Lower lobe of right lung (tissue), 2 donors: ENCODE measurements around the gene DCUN1D1. TPM values are rescaled to one million over a fixed set of nuclear protein-coding genes. Genes with fewer than 3 reads are reported as not detected.

Experiments used
- ATAC-seq, 2 donors: fragments of 200-7000 bp; cut with Tn5 transposase; one replicate each; pipeline ENCODE4 v1.9.1; 2020 to 2022; ENCODE audit warnings: mild to moderate bottlenecking in 2 of 2, moderate library complexity in 2 of 2
- DNase-seq: peaks from one replicate; pipeline ENCODE4 v3.0.0-alpha.2; 2020
- H3K27ac ChIP-seq: fragments of 200-600 bp; one replicate; pipeline ENCODE4 v1.8.0; 2022
- H3K27me3 ChIP-seq: fragments of 200-600 bp; one replicate; pipeline ENCODE4 v1.8.0; 2022; ENCODE audit warnings: low read depth
- H3K36me3 ChIP-seq: fragments of 200-600 bp; one replicate; pipeline ENCODE4 v1.8.0; 2022; ENCODE audit warnings: mild to moderate bottlenecking
- H3K4me1 ChIP-seq: fragments of 200-600 bp; one replicate; pipeline ENCODE4 v1.8.0; 2022
- H3K4me3 ChIP-seq: fragments of 200-600 bp; one replicate; pipeline ENCODE4 v1.8.0; 2022; ENCODE audit warnings: mild to moderate bottlenecking
- H3K9me3 ChIP-seq: fragments of 200-600 bp; one replicate; pipeline ENCODE4 v1.8.0; 2022
- intact Hi-C: fragments of 100-400 bp; cut with DNase I; formaldehyde crosslinking; loops from one replicate; pipeline ENCODE4 v1.11.0; 2022
- long read RNA-seq: library from polyadenylated mRNA; unstranded; transcript quantifications from one replicate; pipeline ENCODE4 v2.0.0, GENCODE V29; 2021
- total RNA-seq: library from RNA; stranded (reverse); fragmentation: NEBNext Ultra II Directional; extraction: Animal tissue kit (Norgen Biotek cat#: 25700); gene quantifications from one replicate; pipeline ENCODE4 v1.2.1, GENCODE V29; 2021
- TF ChIP-seq, protein P1 (sequence below): fragments of 200-600 bp; IDR thresholded peaks from one replicate; pipeline ENCODE4 v1.8.0; 2022; ENCODE audit warnings: antibody characterized with exemption, mild to moderate bottlenecking
- donor health status: DM: no; HTN: yes; CAD: no; lungs with severe emphysema.

The DCUN1D1 gene
- 53.2 TPM for total RNA-seq
- long read RNA-seq, full-length matches to known transcripts: 25 of 39 reads
- long read RNA-seq, partial matches to known transcripts: 6 of 39 reads
- long read RNA-seq, other reads (novel, unspliced or antisense): 8 of 39 reads

GRCh38 chr3:182980204-182981037, at the start of gene DCUN1D1:
Gene DCUN1D1, minus strand, starts transcription at chr3:182980538. Its CDS starts 49 bp downstream, at chr3:182980489.
- Histone ChIP-seq H3K9me3 (no peaks in the 10 kb centered on the region), H3K27me3 (no peaks in the 10 kb centered on the region), H3K4me3 (peak within 1 kb of the TSS; percentile 97), H3K27ac (peak within 1 kb of the TSS; percentile 89), H3K4me1 (peaks cover 22% of the 10 kb centered on the region), H3K36me3 (no peaks in the 10 kb centered on the region)
- ATAC-seq (peak; percentile 96 to 97), DNase-seq (peak; percentile 94)
- TF ChIP-seq, protein P1, sequence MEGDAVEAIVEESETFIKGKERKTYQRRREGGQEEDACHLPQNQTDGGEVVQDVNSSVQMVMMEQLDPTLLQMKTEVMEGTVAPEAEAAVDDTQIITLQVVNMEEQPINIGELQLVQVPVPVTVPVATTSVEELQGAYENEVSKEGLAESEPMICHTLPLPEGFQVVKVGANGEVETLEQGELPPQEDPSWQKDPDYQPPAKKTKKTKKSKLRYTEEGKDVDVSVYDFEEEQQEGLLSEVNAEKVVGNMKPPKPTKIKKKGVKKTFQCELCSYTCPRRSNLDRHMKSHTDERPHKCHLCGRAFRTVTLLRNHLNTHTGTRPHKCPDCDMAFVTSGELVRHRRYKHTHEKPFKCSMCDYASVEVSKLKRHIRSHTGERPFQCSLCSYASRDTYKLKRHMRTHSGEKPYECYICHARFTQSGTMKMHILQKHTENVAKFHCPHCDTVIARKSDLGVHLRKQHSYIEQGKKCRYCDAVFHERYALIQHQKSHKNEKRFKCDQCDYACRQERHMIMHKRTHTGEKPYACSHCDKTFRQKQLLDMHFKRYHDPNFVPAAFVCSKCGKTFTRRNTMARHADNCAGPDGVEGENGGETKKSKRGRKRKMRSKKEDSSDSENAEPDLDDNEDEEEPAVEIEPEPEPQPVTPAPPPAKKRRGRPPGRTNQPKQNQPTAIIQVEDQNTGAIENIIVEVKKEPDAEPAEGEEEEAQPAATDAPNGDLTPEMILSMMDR: no peak
- intact Hi-C loops: no loop called here

DNA sequence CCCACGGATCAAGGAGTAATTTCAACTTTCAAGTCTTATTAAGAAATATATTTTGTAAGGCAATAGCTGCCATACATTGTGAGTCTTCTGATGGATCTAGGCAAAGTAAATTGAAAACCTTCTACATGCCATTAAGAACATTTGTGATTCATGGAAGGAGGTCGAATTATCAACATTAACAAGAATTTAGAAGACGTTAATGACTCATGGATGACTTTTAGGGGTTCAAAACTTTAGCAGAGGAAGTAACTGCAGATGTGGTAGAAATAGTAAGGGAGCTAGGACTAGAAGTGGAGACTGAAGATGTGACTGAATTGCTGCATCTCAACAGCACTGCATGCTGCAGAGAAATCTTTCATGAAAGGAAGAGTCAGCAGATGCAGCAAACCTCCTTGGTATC, 48.1 kb upstream of the DCUN1D1 start:
- Histone ChIP-seq H3K4me1 (no peaks in the 10 kb centered on the region), H3K27ac (no peak overlapping the region), H3K9me3 (no peaks in the 10 kb centered on the region), H3K36me3 (peaks cover 76% of the 10 kb centered on the region), H3K4me3 (no peak overlapping the region), H3K27me3 (no peaks in the 10 kb centered on the region)
- ATAC-seq (no peak), DNase-seq (no peak)
- TF ChIP-seq, protein P1: no peak
- intact Hi-C loops: no loop called here

DNA sequence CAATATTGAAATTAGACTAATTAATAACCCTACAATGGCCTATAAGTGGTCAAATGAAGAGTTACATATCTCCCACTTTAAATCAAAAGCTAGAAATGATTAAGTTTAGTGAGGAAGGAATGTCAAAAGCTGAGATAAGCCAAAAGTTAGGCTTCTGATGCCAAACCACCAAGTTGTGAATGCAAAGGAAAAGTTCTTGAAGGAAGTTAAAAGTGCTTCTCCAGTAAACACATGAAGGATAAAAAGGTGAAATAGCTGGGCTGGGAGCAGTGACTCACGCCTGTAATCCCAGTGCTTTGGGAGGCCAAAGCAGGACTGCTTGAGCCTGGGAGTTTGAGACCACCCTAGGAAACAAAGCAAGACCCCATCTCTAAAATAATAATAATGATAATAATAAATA, 46.9 kb upstream of the DCUN1D1 start:
- intact Hi-C loops: no loop called here
- DNase-seq: no peak
- no peaks in the 10 kb centered on the region for H3K9me3 ChIP-seq
- H3K36me3 ChIP-seq: peaks cover 72% of the 10 kb centered on the region
- no peak overlapping the region for H3K27ac ChIP-seq
- TF ChIP-seq, protein P1: no peak
- no peak for ATAC-seq
- no peaks in the 10 kb centered on the region for H3K27me3 ChIP-seq
- no peaks in the 10 kb centered on the region for H3K4me1 ChIP-seq
- H3K4me3 ChIP-seq: no peak overlapping the region

DNA sequence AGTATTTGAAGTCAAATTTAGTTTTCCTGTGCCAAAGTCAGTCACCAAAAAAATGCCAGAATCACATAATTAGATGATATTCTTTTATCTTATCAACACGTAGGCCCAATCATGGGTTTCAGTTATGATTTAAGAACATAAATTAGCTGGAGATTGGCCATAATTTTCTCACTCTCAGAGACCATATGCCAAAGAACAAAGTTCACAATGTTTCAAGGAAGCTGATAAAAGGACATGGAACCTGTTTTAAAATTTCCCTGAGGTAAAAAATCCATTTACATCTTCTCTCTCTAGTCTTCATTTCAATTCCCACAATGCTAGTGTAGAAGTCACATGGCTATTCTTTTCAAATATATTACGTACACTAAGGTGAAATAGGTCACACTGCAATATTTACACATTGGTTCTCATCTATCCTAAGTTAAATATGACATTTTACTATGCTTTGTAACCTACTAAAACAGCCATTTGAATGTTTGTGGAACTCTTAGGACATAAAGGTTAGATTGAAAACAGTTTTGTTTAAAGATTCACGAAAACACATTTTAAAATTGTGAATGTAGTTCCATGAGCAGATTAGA, 42.7 kb upstream of the DCUN1D1 start:
- TF ChIP-seq, protein P1: no peak

GRCh38 chr3:183018421-183019192, 38.3 kb upstream of the DCUN1D1 start:
- Histone ChIP-seq H3K27ac (no peak overlapping the region), H3K36me3 (peaks cover 83% of the 10 kb centered on the region), H3K4me3 (no peak overlapping the region), H3K9me3 (no peaks in the 10 kb centered on the region), H3K4me1 (no peaks in the 10 kb centered on the region), H3K27me3 (no peaks in the 10 kb centered on the region)
- intact Hi-C loops: no loop called here
- no peak for DNase-seq
- TF ChIP-seq, protein P1: no peak
- ATAC-seq: no peak

More for the DNA sequence above, 42.7 kb upstream of the DCUN1D1 start:
- intact Hi-C loops: no loop called here
- Histone ChIP-seq H3K27ac (no peak overlapping the region), H3K9me3 (no peaks in the 10 kb centered on the region), H3K27me3 (no peaks in the 10 kb centered on the region), H3K4me1 (no peaks in the 10 kb centered on the region), H3K4me3 (no peak overlapping the region), H3K36me3 (peaks cover 72% of the 10 kb centered on the region)
- ATAC-seq: no peak
- no peak for DNase-seq
